CD4-positive, alpha-beta T cell (primary cell): ENCODE results near the gene PPP2R2C. TPM values are rescaled to one million over a fixed set of nuclear protein-coding genes. Genes with fewer than 3 reads are reported as not detected.

Source experiments
- ATAC-seq: fragments of 200-7000 bp; cut with Tn5 transposase; one replicate; pipeline ENCODE4 v1.10.0; 2022; ENCODE audit warnings: mild to moderate bottlenecking; ENCODE audit not compliant: poor library complexity
- CTCF ChIA-PET: fragments of 350-600 bp; sonication (Branson Sonifier 250); formaldehyde crosslinking; loops from one replicate; lab custom pipeline; 2021; ENCODE audit warnings: antibody characterized with exemption, inconsistent platforms; lab: Charles Lee
- POLR2A ChIA-PET: fragments of 350-600 bp; sonication (Branson Sonifier 250); formaldehyde crosslinking; loops from one replicate; lab custom pipeline; 2021; ENCODE audit warnings: antibody characterized with exemption, inconsistent platforms; lab: Charles Lee
- DNase-seq, 14 experiments: peaks; one replicate each; pipeline ENCODE4 v3.0.0-alpha.2; 2013 to 2020; ENCODE audit warnings: mixed read lengths in 2 of 14
- H3K27ac ChIP-seq, 2 donors: one replicate each; pipeline versions ENCODE4 v1.5.1 to v1.7.0; 2013; ENCODE audit warnings: low read length in 2 of 2, low read depth in 1 of 2, mild to moderate bottlenecking in 1 of 2
- H3K27me3 ChIP-seq, 2 experiments: 1 replicate in 1 of 2; 2 replicates in 1 of 2; pipeline versions ENCODE4 v1.6.1 to v1.7.0; 2013; ENCODE audit warnings: low read length in 2 of 2, control low read depth in 1 of 2, mild to moderate bottlenecking in 1 of 2, moderate library complexity in 1 of 2; ENCODE audit not compliant: insufficient read depth in 2 of 2, control insufficient read depth in 1 of 2
- H3K36me3 ChIP-seq: one replicate; pipeline ENCODE4 v1.6.1; 2013; ENCODE audit warnings: low read length, control low read depth; ENCODE audit not compliant: insufficient read depth
- H3K4me1 ChIP-seq: one replicate; pipeline ENCODE4 v1.6.1; 2013; ENCODE audit warnings: low read length, control low read depth; ENCODE audit not compliant: insufficient read depth
- H3K4me3 ChIP-seq: one replicate; pipeline ENCODE4 v1.5.1; 2013; ENCODE audit warnings: mild to moderate bottlenecking, low read length, moderate library complexity
- H3K9me3 ChIP-seq, 2 experiments: 1 replicate in 1 of 2; 2 replicates in 1 of 2; pipeline versions ENCODE4 v1.6.1 to v1.7.0; 2013; ENCODE audit warnings: low read length in 2 of 2, mild to moderate bottlenecking in 2 of 2, control low read depth in 1 of 2, moderate library complexity in 1 of 2; ENCODE audit not compliant: control insufficient read depth in 1 of 2, insufficient read depth in 1 of 2
- H3K27ac Mint-ChIP-seq: one replicate; pipeline ENCODE4 v1.8.0; 2020; ENCODE audit warnings: mixed read lengths
- H3K27me3 Mint-ChIP-seq: one replicate; pipeline ENCODE4 v1.8.0; 2021; ENCODE audit warnings: mixed read lengths
- H3K36me3 Mint-ChIP-seq: one replicate; pipeline ENCODE4 v1.8.0; 2021; ENCODE audit warnings: low read depth, mixed read lengths
- H3K4me1 Mint-ChIP-seq: one replicate; pipeline ENCODE4 v1.8.0; 2021; ENCODE audit warnings: low read depth, mixed read lengths
- H3K4me3 Mint-ChIP-seq: one replicate; pipeline ENCODE4 v1.8.0; 2020; ENCODE audit warnings: mild to moderate bottlenecking, mixed read lengths
- H3K9me3 Mint-ChIP-seq: one replicate; pipeline ENCODE4 v1.8.0; 2020; ENCODE audit warnings: mixed read lengths
- CTCF ChIP-seq: fragments of 200-600 bp; IDR thresholded peaks from one replicate; pipeline ENCODE4 v1.8.0; 2022; ENCODE audit warnings: antibody characterized with exemption, mild to moderate bottlenecking
- intact Hi-C, 2 experiments: fragments of 100-400 bp; cut with DNase I in 1 of 2; cut with micrococcal nuclease in 1 of 2; formaldehyde crosslinking; loops; one replicate each; pipeline versions ENCODE4 v1.15.1 to v1.9.0; 2023 to 2025; cut with DNase I, micrococcal nuclease
- total RNA-seq, 174 experiments: library from RNA in 2 of 174; stranded (reverse) in 2 of 174; gene quantifications; one replicate each; pipeline ENCODE4 v1.2.3 and lab custom pipeline; 2021 to 2026

PPP2R2C gene
- total RNA-seq, 2 experiments from 2014 or later = not detected

- no peak for ATAC-seq
- intact Hi-C loops = loop anchor here in 1 of 2 experiments (5.0 kb wide), 1 partner anchor 540 kb away; no protein-coding TSS in a partner anchor
- POLR2A ChIA-PET = interaction anchor here (0.7 kb wide), 2 partner anchors 10 to 16 kb away, joined by 3 read pairs; no protein-coding TSS in a partner anchor
Measured at GRCh38 chr4:6332669-6333050, 139.8 kb downstream of the PPP2R2C start.

GRCh38 chr4:6332042-6332668 lies 140.3 kb downstream of the PPP2R2C start:
- POLR2A ChIA-PET = interaction anchor here (0.7 kb wide), 2 partner anchors 11 to 16 kb away, joined by 3 read pairs; no protein-coding TSS in a partner anchor
- peaks cover 10% of the 10 kb centered on the region for H3K4me1 ChIP-seq
- H3K9me3 ChIP-seq = peaks cover 7 to 27% of the 10 kb centered on the region in 2 experiments
- Mint-ChIP-seq H3K4me1 (peaks cover 3% of the 10 kb centered on the region), H3K27me3 (peaks cover 53% of the 10 kb centered on the region), H3K4me3 (no peak overlapping the region), H3K9me3 (no peaks in the 10 kb centered on the region), H3K36me3 (no peaks in the 10 kb centered on the region), H3K27ac (no peak overlapping the region)
- peak; percentile 57 for TF ChIP-seq CTCF
- ATAC-seq (no peak), DNase-seq (peak in 4 of 14 experiments; percentile 11 to 46 (median 32))
- CTCF ChIA-PET = interaction anchor here (1.5 to 5.5 kb wide), 2 partner anchors 8 to 83 kb away, joined by 3 to 56 read pairs; no protein-coding TSS in a partner anchor
- intact Hi-C loops = loop anchor here in 1 of 2 experiments (5.0 kb wide), 1 partner anchor 540 kb away; no protein-coding TSS in a partner anchor
- no peak overlapping the region for H3K27ac ChIP-seq
- H3K27me3 ChIP-seq = peaks cover under 1 to 6% of the 10 kb centered on the region in 2 experiments
- no peaks in the 10 kb centered on the region for H3K36me3 ChIP-seq
- no peak overlapping the region for H3K4me3 ChIP-seq

More at GRCh38 chr4:6332669-6333050, 139.8 kb downstream of the PPP2R2C start:
- H3K27me3 Mint-ChIP-seq = peaks cover 54% of the 10 kb centered on the region
- peaks cover 7 to 27% of the 10 kb centered on the region in 2 experiments for H3K9me3 ChIP-seq
- no peak for TF ChIP-seq CTCF
- no peak overlapping the region for H3K27ac ChIP-seq
- peaks cover 13% of the 10 kb centered on the region for H3K4me1 ChIP-seq
- H3K9me3 Mint-ChIP-seq = no peaks in the 10 kb centered on the region
- H3K36me3 Mint-ChIP-seq = no peaks in the 10 kb centered on the region
- CTCF ChIA-PET = no interaction called here
- no peak overlapping the region for H3K4me3 Mint-ChIP-seq
- no peak for DNase-seq
- H3K4me3 ChIP-seq = no peak overlapping the region
- no peaks in the 10 kb centered on the region for H3K36me3 ChIP-seq
- H3K4me1 Mint-ChIP-seq = peaks cover 8% of the 10 kb centered on the region
- H3K27ac Mint-ChIP-seq = no peak overlapping the region
- H3K27me3 ChIP-seq = peaks cover 5 to 7% of the 10 kb centered on the region in 2 experiments

GRCh38 chr4:6331468-6331867 lies 140.9 kb downstream of the PPP2R2C start:
- H3K27ac ChIP-seq = no peak overlapping the region
- intact Hi-C loops = loop anchor here (1.0 to 5.0 kb wide), 3 partner anchors 81 to 541 kb away; no protein-coding TSS in a partner anchor
- no peak overlapping the region for H3K4me3 ChIP-seq
- DNase-seq (no peak), ATAC-seq (no peak)
- Mint-ChIP-seq H3K4me1 (no peaks in the 10 kb centered on the region), H3K4me3 (no peak overlapping the region), H3K36me3 (no peaks in the 10 kb centered on the region), H3K27ac (no peak overlapping the region), H3K9me3 (no peaks in the 10 kb centered on the region), H3K27me3 (peaks cover 53% of the 10 kb centered on the region)
- TF ChIP-seq CTCF = no peak
- H3K9me3 ChIP-seq = peaks cover 7 to 27% of the 10 kb centered on the region in 2 experiments
- ChIA-PET POLR2A (no interaction called here), CTCF (interaction anchor here (0.7 to 5.5 kb wide), 3 partner anchors 9 to 334 kb away, joined by 3 to 56 read pairs (median 3); no protein-coding TSS in a partner anchor)
- H3K36me3 ChIP-seq = no peaks in the 10 kb centered on the region
- peaks cover 0 to 5% of the 10 kb centered on the region in 2 experiments for H3K27me3 ChIP-seq
- H3K4me1 ChIP-seq = peaks cover 9% of the 10 kb centered on the region
